GM12875 (cell line): Measurements from ENCODE around the gene ADAMTS4.
A peak's percentile ranks its signal among the peaks of the same experiment; 100 is the strongest.

ENCODE experiments used
- H3K4me3 ChIP-seq: one replicate; pipeline ENCODE4 v1.5.1; 2011; ENCODE audit warnings: low read depth, low read length, control low read depth
- TF ChIP-seq, protein P1 (sequence below): IDR thresholded peaks from 2 replicates; pipeline ENCODE4 v1.5.1; 2011; ENCODE audit warnings: low read depth, mild to moderate bottlenecking, control low read depth, inconsistent platforms, low read length, moderate library complexity, borderline replicate concordance; ENCODE audit not compliant: insufficient read depth

Gene ADAMTS4

DNA sequence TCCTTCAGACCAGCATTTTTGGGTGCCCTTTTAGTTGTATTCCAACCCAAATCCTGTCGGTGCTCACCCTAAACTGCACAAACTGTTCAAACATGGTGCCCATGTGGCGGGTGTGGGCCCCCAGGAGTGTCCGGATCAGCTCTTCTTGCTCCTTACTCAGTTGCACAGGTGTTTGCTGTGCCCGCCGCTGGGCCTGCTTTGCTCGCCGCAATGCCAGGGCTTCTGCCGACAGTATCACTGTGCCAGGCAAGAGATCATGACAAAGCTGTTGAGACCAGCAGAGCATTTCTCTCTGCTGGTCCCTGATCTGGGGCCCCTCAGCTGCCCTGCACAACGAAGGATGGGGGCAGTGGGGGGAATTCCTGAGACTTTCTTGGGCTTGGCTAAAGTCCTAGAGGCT is 34.2 kb upstream of the ADAMTS4 start:
- no peak overlapping the region for H3K4me3 ChIP-seq
- TF ChIP-seq, protein P1, sequence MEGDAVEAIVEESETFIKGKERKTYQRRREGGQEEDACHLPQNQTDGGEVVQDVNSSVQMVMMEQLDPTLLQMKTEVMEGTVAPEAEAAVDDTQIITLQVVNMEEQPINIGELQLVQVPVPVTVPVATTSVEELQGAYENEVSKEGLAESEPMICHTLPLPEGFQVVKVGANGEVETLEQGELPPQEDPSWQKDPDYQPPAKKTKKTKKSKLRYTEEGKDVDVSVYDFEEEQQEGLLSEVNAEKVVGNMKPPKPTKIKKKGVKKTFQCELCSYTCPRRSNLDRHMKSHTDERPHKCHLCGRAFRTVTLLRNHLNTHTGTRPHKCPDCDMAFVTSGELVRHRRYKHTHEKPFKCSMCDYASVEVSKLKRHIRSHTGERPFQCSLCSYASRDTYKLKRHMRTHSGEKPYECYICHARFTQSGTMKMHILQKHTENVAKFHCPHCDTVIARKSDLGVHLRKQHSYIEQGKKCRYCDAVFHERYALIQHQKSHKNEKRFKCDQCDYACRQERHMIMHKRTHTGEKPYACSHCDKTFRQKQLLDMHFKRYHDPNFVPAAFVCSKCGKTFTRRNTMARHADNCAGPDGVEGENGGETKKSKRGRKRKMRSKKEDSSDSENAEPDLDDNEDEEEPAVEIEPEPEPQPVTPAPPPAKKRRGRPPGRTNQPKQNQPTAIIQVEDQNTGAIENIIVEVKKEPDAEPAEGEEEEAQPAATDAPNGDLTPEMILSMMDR = no peak

DNA sequence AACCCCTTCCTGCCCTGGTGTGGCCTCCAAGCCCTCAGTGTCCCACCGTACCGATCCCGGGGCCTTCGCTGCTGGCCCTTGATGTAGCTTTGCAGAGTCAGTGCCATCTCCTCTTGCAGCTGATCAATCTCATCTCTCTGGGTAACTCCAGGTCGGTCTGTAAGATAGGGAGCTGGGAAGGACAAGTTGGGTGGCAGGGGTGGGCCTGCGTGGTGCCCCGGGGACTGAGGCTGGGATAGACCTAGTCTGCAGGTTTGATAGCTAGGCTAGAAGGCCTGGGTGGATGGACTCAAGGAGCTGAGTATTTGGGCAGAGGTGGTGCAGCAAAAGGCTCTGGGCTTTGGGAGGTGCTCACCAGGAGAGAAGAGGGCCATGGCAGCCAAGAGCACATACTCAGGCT is 31.9 kb upstream of the ADAMTS4 start:
- H3K4me3 ChIP-seq = no peak overlapping the region
- TF ChIP-seq, protein P1 = no peak

DNA sequence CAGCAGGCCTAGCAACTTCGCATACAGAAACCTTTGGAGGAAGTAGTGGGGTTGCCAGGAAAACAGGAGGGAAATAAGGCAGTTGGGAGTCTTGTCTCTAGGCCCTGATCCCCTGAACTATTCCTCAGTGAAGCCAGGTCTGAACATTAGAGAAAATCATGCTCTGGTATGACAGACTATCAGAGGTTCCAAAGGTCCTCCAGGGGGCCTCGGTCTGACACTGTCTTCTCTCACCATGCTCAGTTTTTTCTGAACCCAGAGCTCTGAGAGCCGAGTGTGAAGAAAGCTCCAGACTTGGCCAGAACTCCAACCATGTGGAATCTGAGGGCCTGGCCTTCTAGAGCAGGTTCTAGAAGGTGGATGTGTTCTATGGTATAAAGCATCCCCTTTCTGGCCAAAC is 31.0 kb upstream of the ADAMTS4 start:
- TF ChIP-seq, protein P1 = 0 out of 2 replicates have a peak, but pooled peaks have one; percentile 10

DNA sequence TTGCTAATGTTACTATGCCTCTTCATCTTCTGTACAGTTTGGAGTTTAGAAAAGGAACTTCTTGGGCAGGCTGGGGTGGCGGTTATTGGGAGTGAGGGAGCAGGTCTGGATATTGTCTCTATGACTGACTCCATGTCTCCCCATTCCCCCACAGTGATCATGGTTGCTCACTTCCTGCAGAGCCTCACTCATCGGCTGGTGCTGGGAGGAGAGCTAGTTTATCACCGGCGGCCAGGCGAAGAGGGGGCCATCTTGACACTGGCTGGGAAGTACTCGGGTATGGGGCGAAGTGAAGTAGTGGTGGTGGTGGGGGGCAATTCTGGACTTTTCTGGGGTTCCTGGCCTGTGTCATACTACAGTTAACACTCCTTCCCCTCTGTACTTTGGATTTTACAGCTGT is 29.2 kb upstream of the ADAMTS4 start:
- H3K4me3 ChIP-seq = no peak overlapping the region
- TF ChIP-seq, protein P1 = no peak

More for the DNA sequence above, 31.0 kb upstream of the ADAMTS4 start:
- no peak overlapping the region for H3K4me3 ChIP-seq

DNA sequence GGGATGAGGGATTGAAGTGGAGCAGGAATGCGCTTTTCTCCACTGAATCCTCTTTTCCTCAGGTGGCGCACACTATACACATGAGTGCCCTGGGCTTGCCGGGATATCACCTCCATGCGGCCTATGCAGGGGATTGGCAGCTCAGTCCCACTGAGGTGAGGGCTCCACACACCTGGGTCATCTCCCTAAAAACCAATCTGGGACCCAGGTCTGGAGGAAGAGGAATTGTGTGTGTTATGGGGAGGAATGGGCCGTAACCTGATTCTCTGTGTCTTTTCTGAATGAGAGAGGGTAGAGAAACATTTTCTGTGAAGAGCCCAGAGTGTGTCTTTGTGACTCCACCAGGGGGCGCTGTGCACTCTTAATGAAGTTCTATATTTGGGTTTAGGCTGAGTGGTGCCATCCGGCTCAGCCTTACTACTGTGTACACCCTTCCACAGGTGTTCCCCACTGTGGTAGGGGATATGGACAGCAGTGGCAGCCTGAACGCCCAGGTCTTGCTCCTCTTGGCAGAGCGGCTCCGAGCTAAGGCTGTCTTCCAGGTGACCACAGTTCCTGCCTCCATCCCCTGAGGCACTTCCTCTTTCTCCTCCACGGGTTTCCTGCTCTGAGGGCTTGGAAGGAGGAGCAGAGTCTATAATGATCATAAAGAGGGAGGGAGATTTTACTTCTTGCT is 28.5 kb upstream of the ADAMTS4 start:
- TF ChIP-seq, protein P1 = peak; percentile 72
- H3K4me3 ChIP-seq = no peak overlapping the region

DNA sequence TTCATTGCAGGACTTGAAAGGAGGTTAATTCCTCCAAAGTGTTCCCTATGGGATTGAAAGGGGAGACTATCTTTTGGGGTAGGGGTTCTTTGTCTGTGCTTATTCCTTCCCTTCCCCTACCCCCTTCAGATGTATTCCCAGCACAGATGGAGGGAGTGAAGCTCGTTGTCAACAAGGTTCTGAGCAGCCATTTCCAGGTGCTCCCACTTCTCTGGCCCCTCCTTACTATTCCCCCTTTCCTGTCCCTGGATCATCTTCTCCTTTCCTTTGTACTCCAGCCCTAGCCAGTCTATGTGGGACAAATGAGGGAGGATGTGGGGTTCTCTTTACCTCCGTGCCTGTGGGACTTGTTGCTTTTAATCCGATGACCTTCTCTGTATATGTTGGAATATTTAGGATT is 27.9 kb upstream of the ADAMTS4 start:
- peak overlapping the region; percentile 77 for H3K4me3 ChIP-seq
- TF ChIP-seq, protein P1 = no peak

DNA sequence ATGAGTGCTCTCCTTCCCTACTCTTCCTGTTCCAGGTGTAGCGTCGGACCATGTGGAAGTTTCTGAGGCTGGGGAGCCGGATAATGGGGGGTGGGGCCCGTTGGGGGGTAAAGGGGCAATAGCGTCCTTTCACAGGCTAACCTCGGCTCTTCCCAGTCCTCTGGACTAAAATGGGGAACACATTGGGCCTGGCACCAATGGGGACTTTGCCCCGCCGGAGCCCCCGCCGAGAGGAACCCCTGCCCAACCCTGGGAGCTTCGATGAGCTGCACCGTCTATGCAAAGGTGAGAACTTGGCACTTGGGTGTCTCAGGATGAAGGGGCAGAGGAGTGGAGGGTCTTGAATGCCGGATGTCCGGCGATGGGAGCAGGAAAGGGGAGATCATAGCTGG is 27.5 kb upstream of the ADAMTS4 start:
- peak overlapping the region; percentile 77 for H3K4me3 ChIP-seq
- TF ChIP-seq, protein P1 = no peak
